Activated naive CD4-positive, alpha-beta T cell treated with anti-CD3 and anti-CD28 coated beads, Interleukin-2, amount 50 U/mL, for 24 hours (primary cell): Measurements from ENCODE around the gene GRAMD1A.
"Not testable (repeated sequence)": the region's sequence is repeated elsewhere in the genome, so short reads cannot be mapped to it uniquely, and the experiment has no call there.

Experiments
- H3K27ac Mint-ChIP-seq: one replicate; pipeline ENCODE4 v1.8.0; 2021; ENCODE audit warnings: mild to moderate bottlenecking, mixed read lengths
- H3K27me3 Mint-ChIP-seq: one replicate; pipeline ENCODE4 v1.8.0; 2021; ENCODE audit warnings: mixed read lengths
- H3K36me3 Mint-ChIP-seq: one replicate; pipeline ENCODE4 v1.8.0; 2021; ENCODE audit warnings: mixed read lengths
- H3K4me1 Mint-ChIP-seq: one replicate; pipeline ENCODE4 v1.8.0; 2021; ENCODE audit warnings: mixed read lengths
- H3K4me3 Mint-ChIP-seq: one replicate; pipeline ENCODE4 v1.8.0; 2021; ENCODE audit warnings: mild to moderate bottlenecking, mixed read lengths
- H3K9me3 Mint-ChIP-seq: one replicate; pipeline ENCODE4 v1.8.0; 2021; ENCODE audit warnings: mixed read lengths

The GRAMD1A gene

DNA sequence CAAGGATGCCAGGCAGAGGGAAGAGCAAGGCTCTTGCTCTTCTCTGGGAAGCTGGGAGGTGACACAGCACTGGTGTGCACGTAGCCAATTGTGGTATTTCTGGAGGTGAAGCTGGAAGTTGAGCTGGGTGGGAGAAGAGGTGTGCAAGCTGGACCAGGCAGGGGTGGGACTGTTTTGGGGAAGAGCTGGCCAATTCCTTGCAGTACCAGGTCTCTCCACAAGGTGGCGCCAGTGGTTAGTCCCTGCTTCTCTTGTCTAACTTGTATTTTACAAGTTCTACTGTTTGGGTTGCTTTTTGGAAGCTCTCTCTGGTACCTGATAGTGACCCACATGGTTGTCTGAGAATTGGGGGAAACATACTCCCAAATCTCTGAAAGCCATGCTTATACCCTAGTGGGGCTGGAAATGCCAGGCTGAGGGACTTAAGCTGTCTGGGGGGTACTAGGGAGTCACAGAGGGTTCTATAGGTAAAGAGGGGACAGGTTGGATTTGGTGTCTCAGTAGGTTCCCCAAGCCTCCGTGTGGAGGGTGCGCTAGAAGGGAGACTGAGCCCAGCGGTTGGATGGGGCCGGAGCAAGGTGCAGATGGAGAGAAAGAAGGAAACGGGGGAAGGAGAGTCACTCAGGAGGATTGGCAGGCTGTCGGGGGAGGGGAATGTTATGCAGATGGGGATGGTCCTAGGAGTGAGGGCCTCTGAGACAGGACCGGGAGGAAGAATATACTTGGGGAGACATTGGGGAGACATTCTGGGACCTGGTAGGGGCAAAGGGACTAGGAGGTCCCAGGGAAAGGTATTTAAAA, 44.4 kb downstream of the GRAMD1A start:
- H3K4me1 Mint-ChIP-seq, result peaks cover 32% of the 10 kb centered on the region
- H3K27ac Mint-ChIP-seq, result no peak overlapping the region
- no peak overlapping the region for H3K4me3 Mint-ChIP-seq
- no peaks in the 10 kb centered on the region for H3K9me3 Mint-ChIP-seq
- H3K36me3 Mint-ChIP-seq, result no peaks in the 10 kb centered on the region
- no peaks in the 10 kb centered on the region for H3K27me3 Mint-ChIP-seq

DNA sequence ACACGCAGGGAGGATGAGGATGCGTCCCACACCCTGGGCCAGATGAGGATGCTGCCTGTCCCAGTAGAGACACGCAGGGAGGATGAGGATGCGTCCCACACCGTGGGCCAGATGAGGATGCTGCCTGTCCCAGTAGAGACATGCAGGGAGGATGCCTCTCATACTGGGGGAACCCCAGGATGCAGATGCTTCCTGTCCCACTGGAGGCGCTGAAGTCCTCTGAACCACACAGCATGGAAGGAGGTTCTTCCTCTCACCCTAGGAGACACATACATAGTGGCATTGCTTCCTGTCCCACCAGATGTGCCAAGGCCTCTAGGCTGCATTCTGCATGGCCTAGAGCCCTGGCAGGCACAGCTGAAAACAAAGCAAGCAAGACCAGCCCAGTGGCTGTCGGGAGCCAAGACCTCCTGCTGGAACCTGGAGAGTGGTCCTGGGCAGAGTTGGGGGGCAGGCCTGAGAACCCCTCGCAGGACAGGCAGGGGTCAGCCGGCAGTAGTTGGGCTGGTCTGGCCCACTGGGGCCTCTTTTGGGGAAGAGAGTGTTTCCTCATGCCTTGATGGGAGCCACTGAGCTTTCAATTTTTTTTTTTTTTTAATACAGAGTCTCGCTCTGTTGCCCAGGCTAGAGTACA, 45.7 kb downstream of the GRAMD1A start:
- Mint-ChIP-seq H3K4me1 (peaks cover 24% of the 10 kb centered on the region), H3K27ac (peak overlapping the region; percentile 35), H3K9me3 (no peaks in the 10 kb centered on the region), H3K27me3 (no peaks in the 10 kb centered on the region), H3K4me3 (no peak overlapping the region), H3K36me3 (no peaks in the 10 kb centered on the region)

DNA sequence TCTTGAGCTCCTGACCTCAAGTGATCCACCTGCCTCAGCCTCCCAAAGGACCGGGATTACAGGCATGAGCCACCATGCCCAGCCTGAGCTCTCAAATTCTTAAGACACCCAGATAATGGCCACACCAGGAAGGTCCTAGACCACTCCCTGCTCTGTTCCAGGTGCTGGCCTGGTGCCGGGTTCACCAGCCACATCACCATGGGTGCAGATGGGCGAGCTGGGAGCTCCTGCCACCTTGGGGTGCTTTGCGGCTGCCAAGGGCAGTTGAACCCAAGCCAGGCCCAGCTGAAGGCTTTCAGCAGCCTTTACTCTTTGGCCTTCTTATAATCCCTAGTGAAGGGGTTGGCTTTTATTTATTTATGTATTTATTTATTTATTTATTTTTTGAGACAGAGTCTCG, 46.3 kb downstream of the GRAMD1A start:
- no peak overlapping the region for H3K4me3 Mint-ChIP-seq
- no peak overlapping the region for H3K27ac Mint-ChIP-seq
- H3K36me3 Mint-ChIP-seq, result no peaks in the 10 kb centered on the region
- no peaks in the 10 kb centered on the region for H3K27me3 Mint-ChIP-seq
- H3K4me1 Mint-ChIP-seq, result peaks cover 23% of the 10 kb centered on the region
- H3K9me3 Mint-ChIP-seq, result no peaks in the 10 kb centered on the region

DNA sequence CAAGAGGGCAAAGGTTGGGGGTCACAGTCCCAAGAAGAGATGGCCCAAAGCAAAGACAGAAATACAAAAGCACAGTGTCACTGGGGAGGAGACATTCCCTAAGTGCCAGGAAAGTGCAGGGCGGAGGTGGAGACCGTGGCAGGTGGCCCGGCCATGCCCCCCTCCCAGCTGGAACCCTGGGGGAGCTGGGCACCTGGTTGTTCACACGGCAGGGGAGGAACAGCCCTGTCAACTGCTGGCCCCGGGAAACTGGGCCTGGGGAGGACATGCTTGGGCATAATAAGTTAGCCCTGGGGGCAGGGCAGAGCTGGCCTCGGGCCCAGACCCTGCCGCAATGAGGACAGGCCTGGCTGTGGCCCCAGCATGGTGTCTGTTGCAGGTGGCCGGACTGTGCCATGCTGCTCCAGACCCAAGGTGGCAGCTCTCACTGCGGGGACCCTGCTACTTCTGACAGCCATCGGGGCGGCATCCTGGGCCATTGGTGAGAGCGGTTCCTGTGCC, 48.8 kb downstream of the GRAMD1A start:
- Mint-ChIP-seq H3K27me3 (no peaks in the 10 kb centered on the region), H3K27ac (no peak overlapping the region), H3K36me3 (no peaks in the 10 kb centered on the region), H3K4me3 (no peak overlapping the region), H3K9me3 (no peaks in the 10 kb centered on the region), H3K4me1 (peaks cover 20% of the 10 kb centered on the region)

DNA sequence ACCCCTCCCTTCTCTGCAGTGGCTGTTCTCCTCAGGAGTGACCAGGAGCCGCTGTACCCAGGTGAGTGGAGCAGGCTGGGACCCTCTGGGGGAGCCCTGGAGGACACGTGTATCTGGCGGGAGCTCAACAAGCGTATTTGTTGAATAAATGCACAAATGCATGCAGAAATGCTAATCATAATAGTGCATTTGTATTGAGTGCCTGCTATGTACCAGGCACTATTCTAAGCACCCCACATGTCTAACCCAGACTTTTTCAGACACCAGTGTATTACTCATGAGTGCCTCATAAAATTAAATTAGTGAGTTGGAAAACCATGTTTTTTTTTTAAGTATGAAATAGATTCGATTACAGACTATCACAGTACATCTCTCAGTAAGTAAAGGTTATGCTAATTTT, 49.3 kb downstream of the GRAMD1A start:
- no peaks in the 10 kb centered on the region for H3K27me3 Mint-ChIP-seq
- no peak overlapping the region for H3K27ac Mint-ChIP-seq
- H3K9me3 Mint-ChIP-seq, result no peaks in the 10 kb centered on the region
- H3K4me3 Mint-ChIP-seq, result no peak overlapping the region
- H3K36me3 Mint-ChIP-seq, result no peaks in the 10 kb centered on the region
- H3K4me1 Mint-ChIP-seq, result peaks cover 15% of the 10 kb centered on the region

DNA sequence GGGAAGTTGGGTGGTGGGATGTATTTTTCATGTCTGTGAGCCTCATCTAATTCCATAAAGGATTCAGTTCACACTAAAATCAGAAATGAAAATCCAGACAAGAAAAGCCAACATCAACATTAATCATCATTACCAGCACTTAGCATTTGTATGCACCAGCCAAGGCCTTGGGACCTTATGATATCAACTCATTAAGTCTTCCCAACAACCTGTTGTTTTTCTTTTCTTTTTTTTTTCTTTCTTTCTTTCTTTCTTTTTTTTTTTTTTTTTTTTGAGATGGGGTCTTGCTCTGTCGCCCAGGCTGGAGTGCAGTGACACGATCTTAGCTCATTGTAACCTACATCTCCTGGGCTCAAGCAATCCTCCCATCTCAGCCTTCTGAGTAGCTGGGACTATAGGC, 50.5 kb downstream of the GRAMD1A start:
- H3K4me1 Mint-ChIP-seq, H3K27me3 Mint-ChIP-seq, H3K27ac Mint-ChIP-seq, H3K36me3 Mint-ChIP-seq, H3K9me3 Mint-ChIP-seq, H3K4me3 Mint-ChIP-seq: not testable (repeated sequence)

DNA sequence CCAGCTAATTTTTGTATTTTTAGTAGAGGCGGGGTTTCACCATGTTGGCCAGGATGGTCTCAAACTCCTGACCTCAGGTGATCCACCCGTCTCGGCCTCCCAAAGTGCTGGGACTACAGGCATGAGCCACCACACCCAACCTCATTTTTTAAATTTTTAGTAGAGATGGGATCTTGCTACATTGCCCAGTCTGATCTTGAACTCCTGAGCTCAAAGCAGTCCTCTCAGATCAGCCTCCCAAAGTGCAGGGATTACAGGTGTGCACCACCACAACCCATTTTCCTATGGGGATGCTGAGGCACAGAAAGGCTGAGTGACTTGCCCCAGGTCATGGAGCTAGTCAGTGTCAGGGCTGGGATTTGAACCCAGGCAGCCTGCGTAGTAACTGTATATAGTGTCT, 51.1 kb downstream of the GRAMD1A start:
- H3K4me3 Mint-ChIP-seq, H3K27me3 Mint-ChIP-seq, H3K27ac Mint-ChIP-seq, H3K4me1 Mint-ChIP-seq, H3K36me3 Mint-ChIP-seq, H3K9me3 Mint-ChIP-seq: not testable (repeated sequence)

DNA sequence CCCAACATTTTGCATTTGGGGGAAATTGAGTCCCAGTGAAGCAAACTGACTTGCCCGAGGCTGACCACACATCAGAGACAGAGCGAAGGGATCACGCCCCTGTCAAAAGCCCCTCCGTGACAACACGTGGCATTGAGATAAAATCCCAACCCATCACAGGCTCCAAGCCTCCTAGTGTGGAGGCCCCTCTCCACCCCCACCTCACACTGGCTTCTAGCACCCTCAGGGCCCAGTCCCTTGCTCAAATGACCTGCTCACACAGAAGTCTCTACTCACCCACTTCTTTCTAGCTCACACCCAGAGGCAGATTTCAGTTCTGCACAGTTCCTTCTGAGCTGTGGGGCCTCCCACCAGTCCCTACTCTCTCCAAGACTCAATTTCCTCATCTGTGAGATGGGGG, 51.7 kb downstream of the GRAMD1A start:
- no peaks in the 10 kb centered on the region for H3K9me3 Mint-ChIP-seq
- no peak overlapping the region for H3K4me3 Mint-ChIP-seq
- no peak overlapping the region for H3K27ac Mint-ChIP-seq
- no peaks in the 10 kb centered on the region for H3K36me3 Mint-ChIP-seq
- H3K4me1 Mint-ChIP-seq, result no peaks in the 10 kb centered on the region
- H3K27me3 Mint-ChIP-seq, result no peaks in the 10 kb centered on the region

DNA sequence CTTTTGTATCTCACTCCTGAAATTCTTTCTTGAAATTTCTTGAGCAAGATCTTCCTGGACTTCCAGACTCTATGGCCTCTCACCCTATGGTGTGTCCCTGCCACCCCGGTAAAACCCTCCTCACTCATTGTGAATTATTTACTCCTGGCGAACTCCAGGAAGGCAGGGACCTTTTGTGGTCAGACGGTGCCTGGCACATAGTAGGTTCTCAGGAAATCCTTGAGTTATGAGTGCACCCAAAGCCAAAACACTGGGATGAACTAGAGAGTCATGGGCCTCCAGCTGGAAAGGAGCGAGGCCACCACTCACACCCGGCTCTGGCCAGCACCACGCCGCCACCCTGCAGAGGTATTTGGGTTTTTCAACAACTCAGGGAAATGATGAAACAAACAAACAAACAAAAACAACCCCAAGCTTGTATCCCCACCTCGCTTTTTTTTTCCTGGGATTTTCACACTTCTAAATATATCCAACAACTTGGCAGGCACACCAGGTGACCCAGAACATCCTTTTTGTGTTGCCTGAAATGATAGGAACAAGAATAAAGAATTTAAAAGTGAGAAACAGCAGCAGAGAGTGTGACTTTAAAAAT, 52.6 kb downstream of the GRAMD1A start:
- no peaks in the 10 kb centered on the region for H3K4me1 Mint-ChIP-seq
- no peak overlapping the region for H3K27ac Mint-ChIP-seq
- no peaks in the 10 kb centered on the region for H3K36me3 Mint-ChIP-seq
- no peaks in the 10 kb centered on the region for H3K27me3 Mint-ChIP-seq
- no peaks in the 10 kb centered on the region for H3K9me3 Mint-ChIP-seq
- no peak overlapping the region for H3K4me3 Mint-ChIP-seq

DNA sequence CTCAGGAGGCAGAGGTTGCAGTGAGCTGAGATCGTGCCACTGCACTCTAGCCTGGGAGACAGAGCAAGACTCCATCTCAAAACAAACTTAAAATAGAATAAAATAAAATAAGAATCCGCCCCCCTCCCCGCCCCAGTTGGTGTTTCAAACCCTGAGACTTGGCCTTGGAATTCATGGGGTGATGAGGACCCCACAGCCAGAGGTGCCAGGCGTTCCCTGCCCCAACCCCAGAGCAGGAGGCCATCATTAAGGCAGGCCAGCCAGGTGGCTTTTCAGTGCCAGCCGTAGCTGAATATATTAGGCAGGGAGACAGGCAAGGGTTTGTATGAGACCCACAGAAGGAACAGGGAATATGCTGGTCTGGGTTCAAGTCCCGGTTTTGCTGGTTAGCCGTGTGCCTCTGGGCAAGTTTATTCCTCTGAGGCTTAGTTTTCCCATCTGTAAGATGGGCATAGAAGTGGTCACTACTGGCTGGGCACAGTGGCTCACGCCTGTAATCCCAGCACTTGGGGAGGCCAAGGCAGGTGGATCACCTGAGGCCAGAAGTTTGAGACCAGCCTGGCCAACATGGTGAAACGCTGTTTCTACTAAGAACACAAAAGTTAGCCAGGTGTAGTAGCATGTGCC, 53.7 kb downstream of the GRAMD1A start:
- no peaks in the 10 kb centered on the region for H3K36me3 Mint-ChIP-seq
- H3K27ac Mint-ChIP-seq, result no peak overlapping the region
- no peaks in the 10 kb centered on the region for H3K27me3 Mint-ChIP-seq
- H3K9me3 Mint-ChIP-seq, result no peaks in the 10 kb centered on the region
- no peaks in the 10 kb centered on the region for H3K4me1 Mint-ChIP-seq
- no peak overlapping the region for H3K4me3 Mint-ChIP-seq

DNA sequence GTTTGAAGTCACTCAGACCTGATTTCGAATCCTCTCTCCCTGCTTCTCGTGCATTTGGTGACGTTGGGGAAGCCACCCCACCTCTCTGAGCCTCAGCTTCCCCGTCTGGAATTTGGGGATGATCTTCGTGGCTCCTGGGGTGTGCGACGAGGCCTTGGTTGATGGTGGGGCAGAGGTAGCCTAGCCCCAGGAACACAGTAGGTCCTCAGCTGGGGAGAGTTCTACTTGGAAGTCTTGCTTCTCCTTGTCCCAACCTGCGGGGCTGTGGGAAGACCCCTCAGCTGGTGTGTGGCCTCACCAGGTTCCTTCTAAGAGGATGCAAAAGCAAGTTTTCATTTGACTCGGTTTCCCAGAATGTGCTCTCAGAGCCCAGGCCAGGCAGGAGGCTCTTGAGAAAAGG, 54.5 kb downstream of the GRAMD1A start:
- Mint-ChIP-seq H3K4me1 (no peaks in the 10 kb centered on the region), H3K9me3 (no peaks in the 10 kb centered on the region), H3K27ac (no peak overlapping the region), H3K36me3 (no peaks in the 10 kb centered on the region), H3K4me3 (no peak overlapping the region), H3K27me3 (no peaks in the 10 kb centered on the region)

DNA sequence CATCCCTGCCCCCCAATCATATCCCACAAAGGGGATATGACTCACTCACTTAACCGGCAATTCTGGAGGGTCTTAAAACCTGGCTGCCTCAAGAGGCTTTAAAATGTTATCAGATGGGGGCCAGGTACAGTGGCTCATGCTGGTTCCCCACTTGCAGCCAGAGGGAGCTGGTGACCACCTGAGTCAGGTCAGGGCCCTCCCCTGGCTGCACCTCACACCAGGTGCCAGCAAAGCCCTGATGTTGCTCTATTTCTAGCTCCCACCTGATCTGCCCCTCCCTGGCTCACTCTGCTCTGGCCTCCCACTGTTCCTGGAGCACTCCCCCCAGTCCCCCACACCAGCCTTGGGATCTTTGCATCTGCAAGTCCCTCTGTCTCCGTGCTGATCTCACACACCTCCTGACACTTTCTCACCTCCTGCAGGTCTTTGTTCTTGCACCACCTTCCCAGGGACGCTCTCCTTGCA, 55.6 kb downstream of the GRAMD1A start:
- Mint-ChIP-seq H3K27me3 (no peaks in the 10 kb centered on the region), H3K27ac (no peak overlapping the region)

DNA sequence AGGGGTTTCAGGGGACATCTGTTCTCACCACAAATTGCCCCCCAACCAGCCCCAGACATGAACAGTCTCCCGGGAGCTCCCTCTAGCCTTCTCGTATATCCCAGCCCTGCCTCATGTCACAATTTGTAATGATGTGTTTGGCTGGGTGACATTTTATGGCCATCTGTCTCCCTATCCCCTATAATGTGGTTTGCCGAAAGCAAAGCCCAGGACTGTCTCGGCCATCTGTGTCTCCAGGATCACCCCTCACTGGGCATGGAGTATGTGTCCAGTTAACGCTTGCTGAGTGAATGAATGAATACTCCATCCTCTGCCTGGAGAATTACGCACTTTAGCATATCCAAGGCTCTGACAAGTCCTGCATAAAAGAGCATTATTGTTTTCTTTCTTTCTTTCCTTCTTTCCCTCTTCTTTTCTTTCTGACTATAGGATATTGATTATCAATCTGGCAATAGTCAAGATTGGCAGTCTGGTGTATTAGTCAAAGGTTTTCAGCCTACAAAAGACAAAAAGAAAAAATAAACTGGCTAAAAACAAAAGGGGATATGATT, 56.5 kb downstream of the GRAMD1A start:
- H3K36me3 Mint-ChIP-seq, result no peaks in the 10 kb centered on the region
- H3K27me3 Mint-ChIP-seq, result no peaks in the 10 kb centered on the region
- no peaks in the 10 kb centered on the region for H3K9me3 Mint-ChIP-seq
- H3K4me3 Mint-ChIP-seq, result no peak overlapping the region
- H3K4me1 Mint-ChIP-seq, result no peaks in the 10 kb centered on the region
- peak overlapping the region; percentile 17 for H3K27ac Mint-ChIP-seq

More for the DNA sequence above, 55.6 kb downstream of the GRAMD1A start:
- Mint-ChIP-seq H3K9me3 (no peaks in the 10 kb centered on the region), H3K4me3 (no peak overlapping the region), H3K36me3 (no peaks in the 10 kb centered on the region), H3K4me1 (no peaks in the 10 kb centered on the region)

DNA sequence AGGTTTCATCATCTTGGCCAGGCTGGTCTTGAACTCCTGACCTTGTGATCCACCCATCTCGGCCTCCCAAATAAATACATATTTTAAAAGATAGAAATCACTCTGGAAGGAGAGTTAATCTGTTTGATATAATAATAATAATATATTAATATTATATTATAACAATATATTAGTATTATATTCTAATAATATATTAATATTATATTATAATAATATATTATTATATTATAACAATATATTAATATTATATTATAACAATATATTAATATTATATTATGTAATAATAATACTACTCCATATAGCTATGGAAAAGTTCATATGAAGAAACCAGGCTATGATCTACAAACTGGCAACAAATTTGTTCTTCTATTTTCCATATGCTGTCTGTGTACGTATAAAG, 58.2 kb downstream of the GRAMD1A start:
- Mint-ChIP-seq H3K27ac (no peak overlapping the region), H3K27me3 (no peaks in the 10 kb centered on the region), H3K36me3 (no peaks in the 10 kb centered on the region), H3K4me3 (no peak overlapping the region), H3K4me1 (no peaks in the 10 kb centered on the region), H3K9me3 (no peaks in the 10 kb centered on the region)

DNA sequence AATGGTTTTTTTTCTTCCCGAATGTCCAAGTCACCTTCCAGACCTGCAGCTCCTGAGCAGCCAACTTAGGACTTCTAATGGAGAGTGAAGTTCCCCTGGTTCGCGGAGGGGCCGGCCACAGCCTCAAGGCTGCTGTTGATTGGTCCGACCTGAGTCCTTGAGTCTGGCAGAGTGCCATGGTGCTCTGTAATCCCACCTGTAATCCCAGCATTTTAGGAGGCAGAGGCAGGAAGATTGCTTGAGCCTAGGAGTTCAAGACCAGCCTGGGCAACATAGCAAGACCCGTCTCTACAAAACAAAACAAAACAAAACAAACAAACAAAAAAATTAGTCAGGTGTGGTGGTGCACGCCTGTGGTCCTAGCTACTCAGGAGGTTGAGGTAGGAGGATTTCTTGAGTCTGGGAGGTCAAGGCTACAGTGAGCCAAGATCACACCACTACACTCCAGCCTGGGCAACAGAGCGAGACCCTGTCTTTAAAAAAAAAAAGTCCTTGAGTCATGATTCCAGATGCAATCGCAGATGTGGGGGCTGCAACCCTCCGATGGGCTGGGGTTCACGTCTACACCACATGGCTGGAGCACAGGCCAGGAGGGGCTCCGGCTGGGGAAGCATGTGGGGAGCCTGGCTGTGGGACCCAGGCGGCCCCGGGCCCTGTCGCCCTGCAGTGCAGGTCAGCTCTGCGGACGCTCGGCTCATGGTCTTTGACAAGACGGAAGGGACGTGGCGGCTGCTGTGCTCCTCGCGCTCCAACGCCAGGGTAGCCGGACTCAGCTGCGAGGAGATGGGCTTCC, 59.1 kb downstream of the GRAMD1A start:
- Mint-ChIP-seq H3K9me3 (no peaks in the 10 kb centered on the region), H3K36me3 (no peaks in the 10 kb centered on the region), H3K27me3 (no peaks in the 10 kb centered on the region), H3K4me1 (peaks cover 7% of the 10 kb centered on the region), H3K27ac (peak overlapping the region; percentile 35), H3K4me3 (no peak overlapping the region)
